OCI-LY3 (cell line): ENCODE data around the gene LAMP1.

ENCODE experiments used
- EZH2phosphoT487 ChIP-seq: fragments of 200-600 bp; shearing (Covaris generic); IDR thresholded peaks from 2 replicates; pipeline ENCODE4 v1.6.1; 2018; ENCODE audit warnings: antibody characterized with exemption, mixed run types, low read depth
- TF ChIP-seq, protein P1 (sequence below): fragments of 200-600, 300-600 bp; sonication (generic); IDR thresholded peaks from 2 replicates; pipeline ENCODE4 v1.5.1; 2014; ENCODE audit warnings: antibody characterized with exemption, low read length, low read depth

DNA sequence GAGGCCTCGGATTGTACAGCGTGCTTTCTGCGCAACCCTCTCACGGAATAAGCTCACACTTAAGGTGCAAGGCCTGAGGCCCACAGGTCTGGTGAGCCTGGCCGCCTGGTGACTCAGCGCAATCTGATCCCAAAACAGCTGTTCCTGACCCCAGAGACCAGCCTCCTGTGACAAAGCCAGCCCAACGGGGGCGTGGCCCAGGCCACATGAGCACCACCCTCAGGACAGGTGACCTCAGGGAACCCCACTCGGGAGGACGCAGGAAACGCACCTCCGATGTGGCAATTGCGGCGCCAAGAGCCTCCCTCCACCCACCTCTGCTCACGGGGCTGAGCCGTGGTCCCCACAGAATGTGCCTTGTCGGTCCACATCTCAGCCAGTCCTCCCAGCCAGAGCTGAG is 40.5 kb downstream of the LAMP1 start:
- TF ChIP-seq, protein P1, sequence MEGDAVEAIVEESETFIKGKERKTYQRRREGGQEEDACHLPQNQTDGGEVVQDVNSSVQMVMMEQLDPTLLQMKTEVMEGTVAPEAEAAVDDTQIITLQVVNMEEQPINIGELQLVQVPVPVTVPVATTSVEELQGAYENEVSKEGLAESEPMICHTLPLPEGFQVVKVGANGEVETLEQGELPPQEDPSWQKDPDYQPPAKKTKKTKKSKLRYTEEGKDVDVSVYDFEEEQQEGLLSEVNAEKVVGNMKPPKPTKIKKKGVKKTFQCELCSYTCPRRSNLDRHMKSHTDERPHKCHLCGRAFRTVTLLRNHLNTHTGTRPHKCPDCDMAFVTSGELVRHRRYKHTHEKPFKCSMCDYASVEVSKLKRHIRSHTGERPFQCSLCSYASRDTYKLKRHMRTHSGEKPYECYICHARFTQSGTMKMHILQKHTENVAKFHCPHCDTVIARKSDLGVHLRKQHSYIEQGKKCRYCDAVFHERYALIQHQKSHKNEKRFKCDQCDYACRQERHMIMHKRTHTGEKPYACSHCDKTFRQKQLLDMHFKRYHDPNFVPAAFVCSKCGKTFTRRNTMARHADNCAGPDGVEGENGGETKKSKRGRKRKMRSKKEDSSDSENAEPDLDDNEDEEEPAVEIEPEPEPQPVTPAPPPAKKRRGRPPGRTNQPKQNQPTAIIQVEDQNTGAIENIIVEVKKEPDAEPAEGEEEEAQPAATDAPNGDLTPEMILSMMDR: no peak
- TF ChIP-seq EZH2phosphoT487: no peak
